ENCODE data around the gene PHLDA2.

The PHLDA2 gene

DNA sequence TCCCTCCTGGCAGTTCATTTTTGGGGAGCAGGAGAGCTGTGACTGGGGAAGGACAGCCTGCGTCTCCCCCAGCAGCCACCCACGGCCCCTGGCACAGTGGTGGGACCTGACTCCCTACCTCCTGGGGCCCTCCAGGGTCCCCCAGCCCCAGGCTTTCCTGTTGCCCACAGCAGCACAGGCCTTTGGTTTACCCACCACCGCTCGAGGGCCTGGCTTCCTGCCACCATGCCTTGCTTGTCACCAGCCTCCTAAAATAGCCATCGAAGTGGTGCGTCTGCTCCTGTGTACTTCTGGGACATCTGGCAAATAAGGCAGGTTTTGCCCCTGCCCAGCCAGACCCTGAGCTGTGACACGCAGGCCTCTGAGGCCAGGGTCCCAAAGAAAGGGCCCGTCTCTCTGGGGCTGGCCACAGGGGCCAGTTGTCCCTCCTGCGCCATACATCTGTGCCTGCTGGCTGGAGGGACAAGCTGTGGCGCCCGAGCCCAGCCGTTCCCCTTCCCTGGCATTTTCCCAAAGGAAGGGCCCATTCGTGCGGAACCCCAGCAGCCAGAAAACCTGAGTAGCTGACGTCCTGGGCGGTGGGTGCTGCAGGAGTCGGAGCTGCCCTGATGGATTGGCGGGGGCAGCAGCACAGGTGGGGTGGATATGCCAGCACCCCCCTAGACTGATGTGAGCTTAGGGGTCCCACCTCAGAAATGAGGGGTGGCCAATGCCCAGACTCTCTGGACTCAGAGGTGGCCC is 14.6 kb downstream of the PHLDA2 start:
- no peak overlapping the region for H3K4me3 ChIP-seq (replicated peaks; ENCODE audit: low read depth, low read length)
- TF ChIP-seq, protein P1, sequence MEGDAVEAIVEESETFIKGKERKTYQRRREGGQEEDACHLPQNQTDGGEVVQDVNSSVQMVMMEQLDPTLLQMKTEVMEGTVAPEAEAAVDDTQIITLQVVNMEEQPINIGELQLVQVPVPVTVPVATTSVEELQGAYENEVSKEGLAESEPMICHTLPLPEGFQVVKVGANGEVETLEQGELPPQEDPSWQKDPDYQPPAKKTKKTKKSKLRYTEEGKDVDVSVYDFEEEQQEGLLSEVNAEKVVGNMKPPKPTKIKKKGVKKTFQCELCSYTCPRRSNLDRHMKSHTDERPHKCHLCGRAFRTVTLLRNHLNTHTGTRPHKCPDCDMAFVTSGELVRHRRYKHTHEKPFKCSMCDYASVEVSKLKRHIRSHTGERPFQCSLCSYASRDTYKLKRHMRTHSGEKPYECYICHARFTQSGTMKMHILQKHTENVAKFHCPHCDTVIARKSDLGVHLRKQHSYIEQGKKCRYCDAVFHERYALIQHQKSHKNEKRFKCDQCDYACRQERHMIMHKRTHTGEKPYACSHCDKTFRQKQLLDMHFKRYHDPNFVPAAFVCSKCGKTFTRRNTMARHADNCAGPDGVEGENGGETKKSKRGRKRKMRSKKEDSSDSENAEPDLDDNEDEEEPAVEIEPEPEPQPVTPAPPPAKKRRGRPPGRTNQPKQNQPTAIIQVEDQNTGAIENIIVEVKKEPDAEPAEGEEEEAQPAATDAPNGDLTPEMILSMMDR (IDR thresholded peaks at IDR 0.05; ENCODE audit: low read depth, low read length, missing control alignments): no peak
- DNase-seq (ENCODE audit: extremely low read depth, low read depth): no peak

DNA sequence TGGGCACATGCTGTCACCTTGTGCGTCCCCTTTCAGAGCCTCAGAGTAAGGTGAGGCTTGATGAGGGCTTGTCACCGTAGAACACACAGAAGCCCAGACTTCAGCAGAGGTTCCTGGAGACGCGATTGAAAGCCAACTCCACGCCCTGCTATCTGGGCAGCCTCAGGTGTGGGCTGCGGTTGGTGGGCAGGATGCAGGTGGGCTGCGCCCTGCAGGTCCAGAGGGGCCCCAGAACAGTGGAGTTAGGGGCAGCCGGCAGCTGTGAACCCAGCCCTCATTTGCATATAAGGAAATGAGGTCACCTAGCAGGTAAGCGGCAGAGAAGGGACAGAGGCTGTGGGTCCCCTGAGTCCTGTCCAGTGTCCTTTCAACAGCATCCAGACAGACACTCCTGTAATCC is 15.4 kb downstream of the PHLDA2 start:
- TF ChIP-seq, protein P1 (IDR thresholded peaks at IDR 0.05; ENCODE audit: low read depth, low read length, missing control alignments): no peak
- H3K4me3 ChIP-seq (replicated peaks; ENCODE audit: low read depth, low read length): no peak overlapping the region
- DNase-seq (ENCODE audit: extremely low read depth, low read depth): no peak

GRCh38 chr11:2913019-2913431 is 16.2 kb downstream of the PHLDA2 start:
- DNase-seq (ENCODE audit: extremely low read depth, low read depth): no peak
- H3K4me3 ChIP-seq (replicated peaks; ENCODE audit: low read depth, low read length): no peak overlapping the region
- TF ChIP-seq, protein P1 (IDR thresholded peaks at IDR 0.05; ENCODE audit: low read depth, low read length, missing control alignments): no peak

DNA sequence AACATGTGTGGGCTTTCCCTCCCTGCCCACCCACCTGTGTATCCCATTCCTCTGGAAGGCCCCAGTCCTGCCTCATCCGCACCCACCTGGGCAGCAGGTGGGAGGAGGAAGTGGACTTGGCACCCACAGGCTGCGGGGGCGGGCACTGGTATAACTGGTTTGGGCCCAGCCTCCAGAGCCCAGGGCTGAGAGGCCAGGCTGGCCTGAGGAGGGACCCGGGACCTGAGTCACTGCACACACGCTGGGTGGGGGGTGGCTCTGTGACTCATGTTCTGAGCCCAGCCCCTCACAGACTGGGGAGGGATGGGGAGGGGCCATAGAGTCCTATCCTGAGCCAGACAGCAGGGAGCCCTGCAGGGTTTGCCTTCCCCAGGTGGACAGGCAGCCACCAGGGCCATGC is 16.7 kb downstream of the PHLDA2 start:
- DNase-seq (ENCODE audit: extremely low read depth, low read depth): no peak
- TF ChIP-seq, protein P1 (IDR thresholded peaks at IDR 0.05; ENCODE audit: low read depth, low read length, missing control alignments): no peak
- H3K4me3 ChIP-seq (replicated peaks; ENCODE audit: low read depth, low read length): no peak overlapping the region

DNA sequence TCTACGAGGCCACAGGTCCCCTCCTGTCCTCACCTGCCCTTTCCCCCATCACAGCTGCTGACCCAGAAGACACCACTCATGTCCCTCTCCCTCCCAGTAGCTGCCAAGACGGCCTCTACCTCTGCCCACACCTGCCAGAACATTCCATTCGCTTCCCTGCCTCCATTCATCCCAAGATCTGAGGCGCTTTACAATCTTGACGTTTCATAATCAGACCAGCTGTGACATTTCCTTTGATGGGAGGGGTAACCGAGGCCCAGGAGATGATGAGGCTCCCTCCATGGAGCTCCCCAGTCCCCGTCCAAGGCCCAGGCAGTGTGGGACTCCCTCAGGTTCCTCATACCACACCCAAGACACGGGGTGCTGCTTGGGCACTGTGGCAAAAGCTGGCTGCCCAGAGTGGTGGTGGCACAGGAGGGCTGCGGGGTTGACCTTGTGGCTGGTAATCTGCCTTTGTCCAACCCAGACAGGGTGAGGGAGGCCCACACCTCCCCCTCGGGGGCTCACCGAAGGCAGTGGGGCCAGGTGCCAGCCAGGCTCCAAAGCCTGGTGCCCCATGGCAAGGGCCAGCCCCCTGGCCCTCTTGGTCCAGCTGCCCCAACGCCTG is 17.3 kb downstream of the PHLDA2 start:
- H3K4me3 ChIP-seq (replicated peaks; ENCODE audit: low read depth, low read length): no peak overlapping the region
- TF ChIP-seq, protein P1 (IDR thresholded peaks at IDR 0.05; ENCODE audit: low read depth, low read length, missing control alignments): no peak
- DNase-seq (ENCODE audit: extremely low read depth, low read depth): no peak

DNA sequence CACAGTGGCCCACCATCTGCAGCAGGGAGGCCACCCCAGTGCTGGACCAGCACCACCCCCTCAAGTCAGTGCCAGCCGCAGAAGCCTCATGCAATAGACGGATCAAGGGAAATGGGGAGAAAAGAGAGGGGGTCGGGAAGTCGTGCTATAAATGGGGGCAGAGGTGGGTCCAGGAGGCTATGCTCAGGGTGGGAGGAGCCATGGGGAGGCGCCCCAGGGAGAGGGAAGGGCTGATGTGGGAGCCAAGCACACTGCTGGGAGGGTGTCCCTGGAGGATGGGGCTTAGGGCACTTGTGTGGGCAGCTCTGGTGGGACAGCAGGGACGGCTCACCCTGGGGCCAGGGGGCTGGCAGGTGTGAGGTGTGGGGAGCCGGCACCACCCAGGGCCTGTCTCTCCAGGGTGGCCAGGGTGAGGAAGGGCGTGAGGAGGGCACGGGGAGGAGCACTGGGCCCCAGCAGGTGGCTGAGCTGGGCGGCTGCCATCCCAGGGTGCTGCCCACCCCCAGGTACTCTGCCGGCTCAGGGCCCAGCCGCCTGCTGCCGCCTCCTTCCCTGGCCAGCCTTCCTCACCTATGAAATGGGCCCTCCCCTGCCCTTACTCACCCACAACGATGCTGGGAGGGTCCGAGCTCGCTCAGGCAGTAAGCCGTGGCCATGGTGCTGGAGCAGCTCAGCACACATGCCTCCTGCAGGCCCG is 18.0 kb downstream of the PHLDA2 start:
- H3K4me3 ChIP-seq (replicated peaks; ENCODE audit: low read depth, low read length): no peak overlapping the region
- TF ChIP-seq, protein P1 (IDR thresholded peaks at IDR 0.05; ENCODE audit: low read depth, low read length, missing control alignments): no peak
- no peak for DNase-seq (ENCODE audit: extremely low read depth, low read depth)
